H1 (cell line): Measurements from ENCODE around the gene MEIS2. TPM values are rescaled to one million over a fixed set of nuclear protein-coding genes. Genes with fewer than 3 reads are reported as not detected.

ENCODE experiments used
- BACH1 ChIP-seq: IDR thresholded peaks from 2 replicates; pipeline ENCODE4 v1.6.1; 2012; ENCODE audit warnings: low read length, improper control_type of control experiment
- CHD1 ChIP-seq: IDR thresholded peaks from 2 replicates; pipeline ENCODE4 v1.6.1; 2012; ENCODE audit warnings: low read depth, low read length, improper control_type of control experiment
- GABPA ChIP-seq: IDR thresholded peaks from 2 replicates; pipeline ENCODE4 v1.6.1; 2011; ENCODE audit warnings: mild to moderate bottlenecking, low read length, moderate library complexity, borderline replicate concordance; ENCODE audit not compliant: insufficient read depth
- SRF ChIP-seq: IDR thresholded peaks from 2 replicates; pipeline ENCODE4 v1.6.1; 2011; ENCODE audit warnings: mild to moderate bottlenecking, low read depth, low read length, moderate library complexity
- polyA plus RNA-seq, 7 experiments: library from polyadenylated mRNA; depleted of rRNA in 3 of 7; stranded (reverse) in 5 of 7; unstranded in 2 of 7; fragments of >200 nt in 5 of 7; fragments of 200-250 nt in 2 of 7; gene quantifications; 1 replicate in 5 of 7; 2 replicates in 1 of 7; 4 replicates in 1 of 7; pipeline versions ENCODE4 v1.2.1 to v1.2.3, GENCODE V29; 2011 to 2013; ENCODE audit warnings: missing spikeins in 2 of 7, mixed read lengths in 2 of 7
- total RNA-seq: library from RNA; stranded (reverse); fragmentation: NEBNext Ultra II Directional; extraction: Animal tissue kit (Norgen Biotek cat#: 25700); gene quantifications from 2 replicates; pipeline ENCODE4 v1.2.1, GENCODE V29; 2021

Gene MEIS2
- total and polyA plus RNA-seq, 2 of the 8 experiments (the other 6 are each of a cell fraction or from before 2014, with no cell fraction given) = 0.22 to 1.2 TPM

DNA sequence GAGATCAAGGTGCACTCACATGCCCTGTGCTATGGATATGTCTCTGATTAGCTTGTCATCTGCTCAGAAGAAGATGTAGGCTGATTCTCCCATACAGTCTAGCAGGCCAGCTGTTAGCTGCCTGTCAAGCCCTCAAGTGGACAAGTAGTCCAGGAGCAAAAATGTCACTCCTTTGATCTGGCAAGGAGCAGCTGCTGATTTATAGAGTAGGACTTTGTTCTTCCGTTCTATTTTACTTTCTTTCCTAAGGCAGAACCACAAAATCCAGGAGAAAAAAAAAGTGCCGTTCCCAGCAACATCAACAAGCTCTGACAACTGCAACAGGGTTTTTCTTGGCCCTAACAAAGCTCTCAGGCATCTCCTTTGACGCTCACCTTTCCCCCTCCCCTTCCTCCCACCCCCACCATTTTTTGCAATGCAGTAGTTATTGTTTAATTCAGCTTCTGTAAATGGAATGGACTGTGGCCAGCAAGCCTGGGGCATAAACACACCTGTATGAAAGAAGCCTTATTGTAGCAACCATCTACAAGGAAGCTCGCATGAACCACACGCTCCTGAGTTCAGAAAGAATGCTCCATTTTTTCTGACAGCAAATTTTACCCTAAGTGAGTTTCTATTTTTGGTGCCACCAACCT is 196.3 kb downstream of the MEIS2 start (continued):
- TF ChIP-seq SRF (no peak), BACH1 (no peak), GABPA (no peak), CHD1 (no peak)
